IPS DF 4.7 (cell line): ENCODE data around the gene RTP5.
"Not testable (repeated sequence)": the region's sequence is repeated elsewhere in the genome, so short reads cannot be mapped to it uniquely, and the experiment has no call there.

Source experiments
- DNase-seq: peaks from one replicate; pipeline ENCODE4 v3.0.0-alpha.2; 2013; ENCODE audit warnings: low spot score; ENCODE audit errors: extremely low read depth

Gene RTP5

GRCh38 chr2:241902357-241902991, 32.9 kb downstream of the RTP5 start:
- DNase-seq = no peak

GRCh38 chr2:241903121-241904010, 33.8 kb downstream of the RTP5 start:
- DNase-seq = no peak

GRCh38 chr2:241904011-241904718, 34.6 kb downstream of the RTP5 start:
- DNase-seq = no peak

GRCh38 chr2:241904791-241905710, 35.5 kb downstream of the RTP5 start:
- DNase-seq = no peak

- DNase-seq = no peak
These were observed 36.3 kb downstream of the RTP5 start for GRCh38 chr2:241905716-241906377.

GRCh38 chr2:241906378-241906770, 36.8 kb downstream of the RTP5 start:
- not testable (repeated sequence) for DNase-seq

GRCh38 chr2:241906826-241907570, 37.5 kb downstream of the RTP5 start:
- DNase-seq = no peak

GRCh38 chr2:241907831-241908230, 38.3 kb downstream of the RTP5 start:
- DNase-seq = not testable (repeated sequence)

- no peak for DNase-seq
These were observed 39.3 kb downstream of the RTP5 start for GRCh38 chr2:241908686-241909420.

GRCh38 chr2:241909769-241910168, 40.2 kb downstream of the RTP5 start:
- DNase-seq = no peak

GRCh38 chr2:241910604-241911520, 41.3 kb downstream of the RTP5 start:
- no peak for DNase-seq

GRCh38 chr2:241911551-241911950, 42.0 kb downstream of the RTP5 start:
- DNase-seq = no peak

GRCh38 chr2:241912021-241912555, 42.6 kb downstream of the RTP5 start:
- no peak for DNase-seq

GRCh38 chr2:241913703-241914102, 44.2 kb downstream of the RTP5 start:
- DNase-seq = no peak

GRCh38 chr2:241914542-241914941, 45.0 kb downstream of the RTP5 start:
- DNase-seq = no peak

- DNase-seq = not testable (repeated sequence)
These were observed 52.1 kb downstream of the RTP5 start for GRCh38 chr2:241921631-241922030.

- no peak for DNase-seq
These were observed 52.9 kb downstream of the RTP5 start for GRCh38 chr2:241922411-241922810.
